Dermis blood vessel endothelial cell (primary cell): ENCODE results near the gene PXK. TPM values are rescaled to one million over a fixed set of nuclear protein-coding genes. Genes with fewer than 3 reads are reported as not detected.

Experiments used
- DNase-seq: peaks from one replicate; pipeline ENCODE4 v3.0.0; 2010
- total RNA-seq: library from RNA; depleted of rRNA; stranded (reverse); fragments of >200 nt; gene quantifications from 2 replicates; pipeline ENCODE4 v1.2.3, GENCODE V29; 2014

The PXK gene
- total RNA-seq, 1 donor from 2014 or later: 30.6 TPM

DNA sequence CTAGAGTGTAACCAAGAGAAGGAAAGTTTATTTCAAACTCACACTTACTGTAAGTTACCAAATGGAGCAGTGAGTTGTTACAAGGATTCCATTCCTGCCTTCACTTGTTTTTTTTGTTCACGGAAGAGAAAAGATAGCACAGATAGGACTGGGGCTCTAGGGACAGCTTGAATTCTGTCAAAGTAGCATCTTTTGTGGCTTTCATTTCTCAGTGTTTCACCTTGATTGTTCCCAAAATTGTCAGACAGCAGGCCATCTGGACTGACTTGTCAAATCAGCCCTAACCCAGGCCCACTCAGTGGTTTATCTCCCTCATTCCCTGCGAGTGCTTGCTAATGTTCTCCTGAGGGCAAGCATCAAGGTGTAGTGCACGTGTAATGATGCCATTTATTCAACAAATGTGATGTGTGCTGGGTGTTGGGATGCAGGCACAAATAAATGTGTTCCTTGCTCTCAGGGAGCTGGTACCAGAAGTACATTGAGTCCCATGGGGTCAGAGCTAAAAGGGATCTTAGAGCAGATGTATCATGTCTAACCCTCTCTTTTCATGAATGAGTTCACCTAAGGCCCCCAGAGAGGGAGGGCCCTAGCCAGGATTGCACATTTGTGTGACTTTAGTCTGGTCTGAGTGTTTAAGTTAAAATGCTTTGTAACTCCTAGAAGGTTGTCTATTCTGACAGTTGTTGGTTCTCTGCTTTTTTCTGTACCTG, 51.8 kb downstream of the PXK start:
- no peak for DNase-seq

- peak; percentile 89 for DNase-seq
Observed at GRCh38 chr3:58386626-58387365, 54.1 kb downstream of the PXK start.

- no peak for DNase-seq
Observed at GRCh38 chr3:58387650-58388546, 55.2 kb downstream of the PXK start.

DNA sequence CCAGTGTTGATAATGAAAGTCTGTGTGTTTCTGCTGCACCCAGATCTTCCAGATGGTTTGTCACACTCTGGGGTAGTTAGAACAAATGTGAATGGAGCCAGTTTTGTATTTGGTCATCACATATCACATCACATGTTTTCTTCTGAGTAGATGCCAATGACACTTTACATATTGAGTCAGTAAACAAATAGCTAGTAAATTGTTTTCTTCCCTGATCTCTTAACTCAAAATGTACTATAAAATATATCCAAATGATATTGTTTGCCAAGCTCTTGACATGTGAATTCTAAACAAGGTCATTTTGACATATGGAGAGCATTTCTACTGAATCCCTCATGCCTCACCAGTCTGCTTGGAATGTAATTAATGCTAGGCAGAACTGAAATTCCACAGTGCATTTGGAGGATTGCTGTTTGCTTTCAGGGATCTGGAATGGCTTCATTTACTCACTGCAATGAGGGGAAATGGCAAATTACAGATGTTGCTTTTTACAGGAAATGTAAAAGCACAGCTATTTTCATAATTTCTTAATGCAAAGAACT, 55.9 kb downstream of the PXK start:
- peak; percentile 45 for DNase-seq

GRCh38 chr3:58391156-58391865, 58.6 kb downstream of the PXK start:
- no peak for DNase-seq

- DNase-seq: no peak
Observed at GRCh38 chr3:58392181-58392580, 59.5 kb downstream of the PXK start.

- DNase-seq: no peak
Observed at GRCh38 chr3:58394339-58394738, 61.6 kb downstream of the PXK start.

GRCh38 chr3:58398669-58399333, 66.1 kb downstream of the PXK start:
- DNase-seq: no peak

- no peak for DNase-seq
Observed at GRCh38 chr3:58403513-58404109, 70.9 kb downstream of the PXK start.

DNA sequence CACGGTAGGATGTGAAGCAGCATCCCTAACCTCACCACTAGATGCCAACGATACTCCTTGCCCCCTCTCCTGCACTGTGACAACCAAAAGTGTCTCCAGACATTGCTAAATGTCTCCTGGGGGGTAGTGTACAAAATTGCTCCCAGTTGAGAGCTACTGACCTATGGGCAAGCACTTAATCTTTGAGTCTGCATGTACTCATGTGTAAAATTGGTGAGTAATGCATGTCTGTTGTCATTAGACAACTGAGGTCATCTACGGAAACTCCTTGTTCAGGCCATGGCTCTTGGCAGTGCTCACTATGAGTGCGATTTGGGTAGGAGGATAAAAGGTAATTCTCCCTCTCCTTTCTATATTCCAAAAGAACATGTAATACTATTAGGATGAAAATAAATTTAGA, 71.7 kb downstream of the PXK start:
- DNase-seq: peak; percentile 28

DNA sequence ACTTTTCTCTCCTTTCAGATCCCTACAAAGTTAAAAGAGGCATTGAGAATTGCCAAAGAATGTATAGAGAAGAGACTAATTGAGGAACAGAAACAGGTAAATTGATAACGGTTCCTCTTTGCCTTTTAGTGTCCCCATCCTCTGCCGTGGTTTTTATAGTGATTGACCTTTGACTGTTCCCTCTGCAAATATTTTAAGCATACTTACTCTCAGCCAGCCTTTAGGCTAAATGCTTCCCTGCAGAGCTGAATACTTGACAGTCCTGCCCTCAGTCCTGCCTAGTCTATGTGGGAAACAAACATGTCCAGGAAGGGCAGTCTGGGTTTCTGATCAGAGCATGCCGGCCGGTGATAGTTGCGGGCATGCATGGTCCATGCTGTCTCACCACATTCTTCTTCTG, 76.2 kb downstream of the PXK start:
- no peak for DNase-seq

- no peak for DNase-seq
Observed at GRCh38 chr3:58409663-58410062, 77.0 kb downstream of the PXK start.

GRCh38 chr3:58411036-58411435, 78.3 kb downstream of the PXK start:
- DNase-seq: no peak

DNA sequence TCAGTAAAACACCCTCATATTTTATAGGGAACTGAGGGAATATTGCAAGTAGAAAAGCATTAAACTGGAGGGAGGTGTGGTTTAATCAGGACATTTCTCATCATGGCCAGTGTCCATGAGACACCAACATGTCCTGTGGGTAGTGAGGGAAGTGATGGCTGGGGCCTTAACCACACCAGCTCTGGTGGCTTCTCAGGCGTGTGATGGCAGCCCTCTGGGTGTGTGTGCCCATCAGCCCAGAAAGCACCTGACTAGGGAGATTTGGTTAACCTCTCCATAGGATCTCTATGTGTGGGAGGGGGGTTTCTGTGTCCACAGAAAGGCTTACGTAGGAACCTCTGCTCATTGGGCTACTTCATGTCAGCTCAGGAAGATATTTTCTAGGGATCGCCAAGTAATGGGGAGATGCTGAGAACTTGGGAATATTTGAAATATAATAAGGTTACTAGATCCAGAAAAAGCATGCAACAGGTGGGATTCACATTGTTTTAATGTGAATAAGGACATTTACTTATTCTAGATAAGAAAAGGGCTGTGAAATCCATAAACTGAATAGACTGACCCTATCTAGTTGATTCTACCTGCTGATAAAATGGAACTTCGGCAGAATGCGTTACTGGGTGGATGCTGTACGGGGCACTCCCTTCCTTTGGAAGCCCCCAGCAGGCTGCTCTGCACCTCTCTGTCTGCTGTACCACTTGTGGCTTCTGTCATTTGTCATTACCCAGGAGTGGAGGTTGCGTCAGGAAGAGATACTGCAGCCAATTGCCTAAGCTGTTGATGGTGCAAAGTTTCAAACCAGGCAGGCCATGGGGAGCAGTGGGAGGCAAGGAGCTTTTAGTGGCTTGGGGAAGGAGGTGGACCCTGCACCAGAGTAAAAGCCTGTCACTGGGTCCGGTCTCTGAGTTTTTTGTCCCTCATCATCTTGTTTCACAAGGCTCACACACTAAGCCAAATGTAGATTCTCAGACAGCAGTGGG, 79.4 kb downstream of the PXK start:
- no peak for DNase-seq

GRCh38 chr3:58414538-58415197, 82.0 kb downstream of the PXK start:
- DNase-seq: peak; percentile 78

DNA sequence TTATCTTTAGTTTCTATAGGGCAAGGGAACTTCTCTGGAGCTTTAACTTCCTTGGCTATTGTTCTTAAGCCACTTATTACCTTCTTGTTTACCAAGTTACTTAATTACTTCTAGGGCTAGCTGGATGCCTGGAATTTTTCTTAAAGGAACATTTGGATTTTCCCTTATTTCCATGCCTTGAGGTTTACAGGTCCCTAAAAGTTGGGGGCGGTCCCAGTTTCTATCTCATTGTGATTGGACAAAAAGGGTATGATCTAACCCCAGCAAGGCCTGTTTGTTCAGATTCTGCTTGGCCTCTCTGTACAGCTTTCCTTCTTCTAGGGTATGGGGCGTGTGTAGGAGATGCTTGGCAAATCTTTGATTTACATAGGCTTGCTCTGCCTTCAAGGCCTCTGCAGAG, 83.5 kb downstream of the PXK start:
- peak; percentile 47 for DNase-seq

GRCh38 chr3:58417075-58417474, 84.4 kb downstream of the PXK start:
- DNase-seq: no peak

DNA sequence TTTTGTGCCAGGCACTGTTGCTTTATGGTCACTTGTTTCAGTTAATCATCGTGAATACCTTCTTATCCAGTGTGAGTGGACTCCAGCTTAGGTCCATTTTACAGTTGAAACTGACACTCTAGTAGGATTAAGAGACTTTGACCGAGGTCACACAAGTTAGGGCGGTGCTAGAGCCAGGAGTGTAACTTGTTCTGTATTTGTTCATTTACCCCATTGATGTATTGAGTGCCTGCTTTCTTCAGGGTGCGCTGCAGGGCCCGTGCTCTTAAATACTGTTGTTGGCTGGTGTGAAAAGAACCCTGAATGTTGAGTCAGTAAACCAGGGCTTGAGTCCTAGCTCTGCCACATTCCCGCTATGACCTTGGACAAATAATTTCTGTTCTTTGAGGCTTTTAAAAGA, 85.5 kb downstream of the PXK start:
- no peak for DNase-seq

- no peak for DNase-seq
Observed at GRCh38 chr3:58419780-58420507, 87.3 kb downstream of the PXK start.
